Suprapubic skin (tissue), 4 donors: ENCODE results near the gene ERVMER34-1. TPM values are rescaled to one million over a fixed set of nuclear protein-coding genes. Genes with fewer than 3 reads are reported as not detected.

Source experiments
- DNase-seq, 2 donors: peaks; one replicate each; pipeline ENCODE4 v3.0.0-alpha.2; 2019; ENCODE audit warnings: low spot score in 2 of 2
- H3K27ac ChIP-seq: fragments of 200-600 bp; sonication (generic); one replicate; pipeline ENCODE4 v1.5.1; 2019
- H3K27me3 ChIP-seq: fragments of 200-600 bp; sonication (generic); one replicate; pipeline ENCODE4 v1.5.1; 2019
- H3K36me3 ChIP-seq: fragments of 200-600 bp; sonication (generic); one replicate; pipeline ENCODE4 v1.5.1; 2019
- H3K4me1 ChIP-seq: fragments of 200-600 bp; sonication (generic); one replicate; pipeline ENCODE4 v1.5.1; 2019
- H3K4me3 ChIP-seq: fragments of 200-600 bp; sonication (generic); one replicate; pipeline ENCODE4 v1.5.1; 2019; ENCODE audit warnings: mild to moderate bottlenecking
- H3K9me3 ChIP-seq: fragments of 200-600 bp; sonication (generic); one replicate; pipeline ENCODE4 v1.5.1; 2019
- EP300 ChIP-seq: sonication (generic); formaldehyde crosslinking; IDR thresholded peaks from one replicate; pipeline ENCODE4 v1.6.1; 2017; ENCODE audit warnings: antibody characterized with exemption
- POLR2A ChIP-seq, 2 donors: fragments of 450-650 bp; IDR thresholded peaks; one replicate each; pipeline ENCODE4 v1.6.1; 2017; ENCODE audit warnings: antibody characterized with exemption in 2 of 2, mild to moderate bottlenecking in 2 of 2, moderate library complexity in 2 of 2
- POLR2AphosphoS5 ChIP-seq, 3 donors: sonication (generic); formaldehyde crosslinking; IDR thresholded peaks; one replicate each; pipeline ENCODE4 v1.6.1; 2017; ENCODE audit warnings: antibody characterized with exemption in 3 of 3
- WGBS: methylation state at CpG from one replicate; pipeline ENCODE4 v1.1.5; 2018; 5-methylcytosine and 5-hydroxymethylcytosine counted together
- total RNA-seq, 4 donors: library from RNA; depleted of rRNA; stranded (reverse); fragments of >200 nt; gene quantifications; one replicate each; pipeline ENCODE4 v1.1.0, GENCODE V29; 2016
- TF ChIP-seq, protein P1 (sequence below), 2 donors: fragments of 200-600 bp in 1 of 2; fragments of 450-650 bp in 1 of 2; sonication (generic) in 1 of 2; IDR thresholded peaks; one replicate each; pipeline ENCODE4 v1.5.1; 2016 to 2019; ENCODE audit warnings: antibody characterized with exemption in 2 of 2, mild to moderate bottlenecking in 1 of 2, moderate library complexity in 1 of 2

ERVMER34-1 gene, protein sequence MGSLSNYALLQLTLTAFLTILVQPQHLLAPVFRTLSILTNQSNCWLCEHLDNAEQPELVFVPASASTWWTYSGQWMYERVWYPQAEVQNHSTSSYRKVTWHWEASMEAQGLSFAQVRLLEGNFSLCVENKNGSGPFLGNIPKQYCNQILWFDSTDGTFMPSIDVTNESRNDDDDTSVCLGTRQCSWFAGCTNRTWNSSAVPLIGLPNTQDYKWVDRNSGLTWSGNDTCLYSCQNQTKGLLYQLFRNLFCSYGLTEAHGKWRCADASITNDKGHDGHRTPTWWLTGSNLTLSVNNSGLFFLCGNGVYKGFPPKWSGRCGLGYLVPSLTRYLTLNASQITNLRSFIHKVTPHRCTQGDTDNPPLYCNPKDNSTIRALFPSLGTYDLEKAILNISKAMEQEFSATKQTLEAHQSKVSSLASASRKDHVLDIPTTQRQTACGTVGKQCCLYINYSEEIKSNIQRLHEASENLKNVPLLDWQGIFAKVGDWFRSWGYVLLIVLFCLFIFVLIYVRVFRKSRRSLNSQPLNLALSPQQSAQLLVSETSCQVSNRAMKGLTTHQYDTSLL
- total RNA-seq = 1 to 10 TPM in 2 of 4 donors, under 1 TPM in 2; 0.72 to 1.8 (median 1.1) TPM

DNA sequence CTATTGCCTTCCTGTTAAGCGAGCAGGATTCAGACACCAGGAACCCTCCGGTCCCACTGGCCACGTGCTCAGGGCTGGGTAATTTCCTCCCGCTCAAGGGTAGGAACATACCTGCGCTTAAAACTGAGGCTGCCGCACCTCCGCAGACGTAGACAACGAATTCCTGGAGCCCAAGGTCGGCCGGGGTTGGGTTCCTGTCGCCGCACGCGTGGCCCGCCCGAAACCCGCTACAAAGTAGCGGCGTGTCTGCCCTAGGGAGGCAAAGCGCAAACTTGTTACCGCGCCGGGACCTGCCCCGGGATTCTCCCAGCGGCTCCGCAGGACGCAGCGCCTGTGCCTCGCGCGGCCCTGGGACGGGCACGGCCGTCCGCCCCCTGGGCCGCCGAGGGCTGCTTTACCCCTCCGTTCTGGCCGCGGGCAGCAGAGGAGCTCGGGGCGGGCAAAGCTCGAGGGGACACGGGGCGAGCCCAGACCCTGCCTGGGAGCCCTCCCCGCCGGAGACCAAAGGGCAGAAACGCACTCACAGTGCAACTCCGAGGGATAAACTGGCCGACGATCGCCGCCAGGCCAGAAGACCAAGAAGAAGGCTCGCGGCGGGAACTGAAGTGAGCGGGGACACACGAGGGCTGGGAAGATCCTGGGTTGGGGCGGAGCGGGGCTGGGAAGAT lies at the start of gene ERVMER34-1:
Gene ERVMER34-1, minus strand, starts transcription at position 607 of the 668 bp plus-strand sequence. CDS start 5,905 bp downstream, outside the sequence.
- Histone ChIP-seq H3K9me3 (no peaks in the 10 kb centered on the region), H3K27me3 (peaks cover 19% of the 10 kb centered on the region), H3K27ac (no peak within 1 kb of the TSS), H3K36me3 (no peaks in the 10 kb centered on the region), H3K4me3 (peak within 1 kb of the TSS; percentile 61), H3K4me1 (peaks cover 14% of the 10 kb centered on the region)
- WGBS = 8% methylated on average over 22 of the region's 61 CpGs
- peak; percentile 70 to 80 for DNase-seq
- TF ChIP-seq, protein P1, sequence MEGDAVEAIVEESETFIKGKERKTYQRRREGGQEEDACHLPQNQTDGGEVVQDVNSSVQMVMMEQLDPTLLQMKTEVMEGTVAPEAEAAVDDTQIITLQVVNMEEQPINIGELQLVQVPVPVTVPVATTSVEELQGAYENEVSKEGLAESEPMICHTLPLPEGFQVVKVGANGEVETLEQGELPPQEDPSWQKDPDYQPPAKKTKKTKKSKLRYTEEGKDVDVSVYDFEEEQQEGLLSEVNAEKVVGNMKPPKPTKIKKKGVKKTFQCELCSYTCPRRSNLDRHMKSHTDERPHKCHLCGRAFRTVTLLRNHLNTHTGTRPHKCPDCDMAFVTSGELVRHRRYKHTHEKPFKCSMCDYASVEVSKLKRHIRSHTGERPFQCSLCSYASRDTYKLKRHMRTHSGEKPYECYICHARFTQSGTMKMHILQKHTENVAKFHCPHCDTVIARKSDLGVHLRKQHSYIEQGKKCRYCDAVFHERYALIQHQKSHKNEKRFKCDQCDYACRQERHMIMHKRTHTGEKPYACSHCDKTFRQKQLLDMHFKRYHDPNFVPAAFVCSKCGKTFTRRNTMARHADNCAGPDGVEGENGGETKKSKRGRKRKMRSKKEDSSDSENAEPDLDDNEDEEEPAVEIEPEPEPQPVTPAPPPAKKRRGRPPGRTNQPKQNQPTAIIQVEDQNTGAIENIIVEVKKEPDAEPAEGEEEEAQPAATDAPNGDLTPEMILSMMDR (IDR thresholded peaks at IDR 0.05) = no peak
- no peak for TF ChIP-seq POLR2A (IDR thresholded peaks at IDR 0.05)
- no peak for TF ChIP-seq EP300
- TF ChIP-seq POLR2AphosphoS5 (IDR thresholded peaks at IDR 0.05) = no peak

DNA sequence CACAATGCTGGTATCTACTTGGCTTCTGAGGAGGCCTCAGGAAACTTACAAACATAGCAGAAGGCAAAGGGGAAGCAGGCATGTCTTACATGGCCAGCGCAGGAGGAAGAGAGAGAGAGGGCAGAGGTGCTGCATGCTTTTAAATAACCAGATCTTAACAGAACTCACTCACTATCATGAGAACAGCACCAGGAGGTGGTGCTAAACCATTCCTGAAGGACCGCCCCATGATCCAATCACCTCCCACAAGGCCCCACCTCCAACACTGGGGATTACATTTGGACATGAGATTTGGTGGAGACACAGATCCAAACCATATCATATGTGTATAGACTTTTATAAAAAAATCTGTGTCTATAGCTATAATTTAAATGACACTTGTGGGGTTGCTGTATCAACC lies 48.6 kb upstream of the ERVMER34-1 start:
- WGBS = 100% methylated on average over 2 of the region's 2 CpGs
- H3K27ac ChIP-seq = no peak overlapping the region
- DNase-seq = no peak
- TF ChIP-seq EP300 (no peak), POLR2A (IDR thresholded peaks at IDR 0.05) (no peak), POLR2AphosphoS5 (IDR thresholded peaks at IDR 0.05) (no peak)
- TF ChIP-seq, protein P1 (IDR thresholded peaks at IDR 0.05) = no peak
- no peaks in the 10 kb centered on the region for H3K36me3 ChIP-seq
- H3K4me1 ChIP-seq = no peaks in the 10 kb centered on the region
- H3K9me3 ChIP-seq = no peaks in the 10 kb centered on the region
- no peaks in the 10 kb centered on the region for H3K27me3 ChIP-seq
- H3K4me3 ChIP-seq = no peak overlapping the region

DNA sequence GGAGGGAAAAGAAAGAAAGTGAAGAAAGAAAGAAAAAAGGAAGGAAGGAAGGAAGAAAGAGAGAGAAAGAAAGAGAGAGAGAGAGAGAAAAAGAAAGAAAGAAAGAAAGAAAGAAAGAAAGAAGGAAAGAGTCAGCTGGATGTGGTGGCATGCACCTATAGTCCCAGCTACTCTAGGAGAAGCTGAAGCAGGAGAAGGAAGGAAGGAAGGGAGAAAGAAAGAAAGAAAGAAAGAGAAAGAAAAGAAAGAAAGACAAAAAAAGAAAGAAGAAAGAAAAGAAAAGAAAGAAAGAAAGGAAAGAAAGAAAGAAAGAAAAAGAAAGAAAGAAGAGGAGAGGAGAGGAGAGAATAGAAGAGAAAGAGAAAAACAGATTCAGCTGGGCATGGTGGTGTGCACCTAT lies 44.3 kb upstream of the ERVMER34-1 start:
- no peaks in the 10 kb centered on the region for H3K27me3 ChIP-seq
- no peak overlapping the region for H3K4me3 ChIP-seq
- H3K27ac ChIP-seq = no peak overlapping the region
- TF ChIP-seq, protein P1 (IDR thresholded peaks at IDR 0.05) = no peak
- TF ChIP-seq EP300 (no peak), POLR2AphosphoS5 (IDR thresholded peaks at IDR 0.05) (no peak), POLR2A (IDR thresholded peaks at IDR 0.05) (no peak)
- H3K9me3 ChIP-seq = no peaks in the 10 kb centered on the region
- no peaks in the 10 kb centered on the region for H3K36me3 ChIP-seq
- no peaks in the 10 kb centered on the region for H3K4me1 ChIP-seq
- DNase-seq = no peak

DNA sequence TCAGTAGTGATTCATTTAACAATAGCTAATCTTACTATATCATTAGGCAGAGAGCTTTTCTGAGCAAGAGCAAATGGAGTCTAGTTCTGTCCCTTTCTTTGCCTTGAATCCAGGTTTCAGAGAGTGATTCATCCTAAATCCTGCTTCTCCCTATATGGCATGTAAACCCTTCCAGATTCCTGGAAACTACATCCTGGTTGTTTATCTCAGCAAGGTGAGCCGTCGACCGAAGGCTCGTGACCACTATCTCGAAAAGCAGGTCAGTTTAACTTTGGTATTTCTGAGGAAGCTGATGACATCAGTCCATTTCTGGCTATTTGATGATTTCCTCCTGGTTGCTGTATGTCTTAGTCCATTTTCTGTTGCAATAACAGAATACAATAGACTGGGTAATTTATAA lies 40.7 kb upstream of the ERVMER34-1 start:
- no peaks in the 10 kb centered on the region for H3K27me3 ChIP-seq
- TF ChIP-seq POLR2AphosphoS5 (IDR thresholded peaks at IDR 0.05) (no peak), POLR2A (IDR thresholded peaks at IDR 0.05) (no peak), EP300 (no peak)
- TF ChIP-seq, protein P1 (IDR thresholded peaks at IDR 0.05) = no peak
- no peak overlapping the region for H3K4me3 ChIP-seq
- no peaks in the 10 kb centered on the region for H3K9me3 ChIP-seq
- H3K4me1 ChIP-seq = no peaks in the 10 kb centered on the region
- H3K27ac ChIP-seq = no peak overlapping the region
- DNase-seq = no peak
- 96% methylated on average over 5 of the region's 5 CpGs for WGBS
- no peaks in the 10 kb centered on the region for H3K36me3 ChIP-seq

DNA sequence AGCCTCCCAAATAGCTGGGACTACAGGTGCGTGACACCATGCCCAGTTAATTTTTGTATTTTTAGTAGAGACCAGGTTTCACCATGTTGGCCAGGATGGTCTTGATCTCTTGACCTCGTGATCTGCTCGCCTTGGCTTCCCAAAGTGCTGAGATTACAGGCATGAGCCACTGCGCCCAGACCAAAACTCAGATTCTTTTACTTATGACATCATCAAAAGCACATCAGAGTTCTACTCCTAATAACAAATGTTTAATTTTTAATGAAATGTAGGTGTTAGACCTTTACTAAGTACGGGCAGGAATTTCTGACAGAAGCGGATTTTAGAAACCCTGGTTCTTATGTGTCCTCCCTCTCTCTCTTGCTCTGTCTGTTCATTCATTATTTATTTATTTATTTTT lies 38.5 kb upstream of the ERVMER34-1 start:
- Histone ChIP-seq H3K27me3 (no peaks in the 10 kb centered on the region), H3K9me3 (no peaks in the 10 kb centered on the region), H3K4me3 (no peak overlapping the region), H3K27ac (no peak overlapping the region), H3K4me1 (no peaks in the 10 kb centered on the region), H3K36me3 (no peaks in the 10 kb centered on the region)
- WGBS = 95% methylated on average over 6 of the region's 6 CpGs
- DNase-seq = no peak
- TF ChIP-seq POLR2AphosphoS5 (IDR thresholded peaks at IDR 0.05) = no peak
- TF ChIP-seq POLR2A (IDR thresholded peaks at IDR 0.05) = no peak
- TF ChIP-seq EP300 = no peak
- TF ChIP-seq, protein P1 (IDR thresholded peaks at IDR 0.05) = no peak
